RWPE2 (cell line): ENCODE data around the gene MPRIP.

ENCODE experiments used
- ATAC-seq: fragments of 200-7000 bp; cut with Tn5 transposase; 3 replicates; pipeline ENCODE4 v1.9.1; 2021; ENCODE audit warnings: low read depth
- DNase-seq: peaks from one replicate; pipeline ENCODE4 v3.0.0-alpha.2; 2020; ENCODE audit warnings: low spot score
- H3K27ac ChIP-seq: fragments of 450-650 bp; 2 replicates; pipeline ENCODE4 v1.5.1; 2017; ENCODE audit warnings: mild to moderate bottlenecking; ENCODE audit not compliant: poor library complexity, severe bottlenecking
- H3K27me3 ChIP-seq: fragments of 250-450 bp; sonication (Bioruptor Pico); 2 replicates; pipeline ENCODE4 v1.5.1; 2021; ENCODE audit warnings: mild to moderate bottlenecking, moderate library complexity; ENCODE audit not compliant: insufficient read depth, poor library complexity, severe bottlenecking
- H3K36me3 ChIP-seq: fragments of 250-450 bp; sonication (Bioruptor Pico); 2 replicates; pipeline ENCODE4 v1.5.1; 2020; ENCODE audit warnings: low read depth, mild to moderate bottlenecking, moderate library complexity
- H3K4me1 ChIP-seq: fragments of 250-450 bp; sonication (Bioruptor Pico); 2 replicates; pipeline ENCODE4 v1.5.1; 2021; ENCODE audit warnings: mild to moderate bottlenecking, moderate library complexity; ENCODE audit not compliant: insufficient read depth, poor library complexity, severe bottlenecking
- H3K4me3 ChIP-seq: fragments of 250-450 bp; sonication (Bioruptor Pico); 2 replicates; pipeline ENCODE4 v1.5.1; 2021; ENCODE audit warnings: mild to moderate bottlenecking, moderate library complexity; ENCODE audit not compliant: severe bottlenecking
- H3K9me3 ChIP-seq: fragments of 250-450 bp; sonication (Bioruptor Pico); 2 replicates; pipeline ENCODE4 v1.5.1; 2021; ENCODE audit warnings: mild to moderate bottlenecking, moderate library complexity; ENCODE audit not compliant: severe bottlenecking
- CTCF ChIP-seq: fragments of 450-650 bp; IDR thresholded peaks from one replicate; pipeline ENCODE4 v1.5.1; 2017; ENCODE audit warnings: mild to moderate bottlenecking, moderate library complexity; ENCODE audit not compliant: poor library complexity, severe bottlenecking

The MPRIP gene

GRCh38 chr17:17089796-17090641, 47.8 kb downstream of the MPRIP start:
- Histone ChIP-seq H3K4me1 (peaks cover 36% of the 10 kb centered on the region), H3K36me3 (peaks cover 44% of the 10 kb centered on the region), H3K27ac (peak overlapping the region; percentile 28)

DNA sequence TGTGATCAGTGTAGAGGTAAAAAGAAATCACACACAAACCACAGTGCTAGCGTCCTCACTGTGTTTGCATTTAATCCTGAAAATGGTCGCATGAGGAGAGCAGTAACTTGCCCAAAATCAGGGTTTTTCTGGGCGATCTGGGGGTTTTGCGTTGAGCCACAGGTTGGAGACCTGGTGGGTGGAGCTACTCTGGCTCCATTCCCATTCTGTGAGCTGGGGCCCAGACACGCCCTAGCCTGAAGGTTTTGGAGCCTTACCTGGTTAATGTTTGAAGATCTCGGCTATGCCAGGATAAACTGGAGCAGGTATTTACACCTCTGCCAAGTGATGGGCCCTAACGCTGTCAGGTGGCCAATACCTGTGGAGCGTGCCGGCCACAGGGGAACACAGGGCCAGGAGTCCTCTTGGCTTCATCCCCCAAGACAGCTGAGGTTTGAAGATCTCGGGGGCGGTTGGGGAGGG, 48.4 kb downstream of the MPRIP start:
- H3K9me3 ChIP-seq: no peaks in the 10 kb centered on the region
- no peaks in the 10 kb centered on the region for H3K27me3 ChIP-seq
- H3K27ac ChIP-seq: peak overlapping the region; percentile 28
- peak; percentile 64 for DNase-seq
- H3K36me3 ChIP-seq: peaks cover 44% of the 10 kb centered on the region
- TF ChIP-seq CTCF: no peak
- H3K4me3 ChIP-seq: no peak overlapping the region
- ATAC-seq: peak; percentile 74
- peaks cover 41% of the 10 kb centered on the region for H3K4me1 ChIP-seq

More at GRCh38 chr17:17089796-17090641, 47.8 kb downstream of the MPRIP start:
- no peaks in the 10 kb centered on the region for H3K9me3 ChIP-seq
- DNase-seq (peak; percentile 26), ATAC-seq (peak; percentile 31)
- H3K4me3 ChIP-seq: no peak overlapping the region
- no peak for TF ChIP-seq CTCF
- H3K27me3 ChIP-seq: no peaks in the 10 kb centered on the region

DNA sequence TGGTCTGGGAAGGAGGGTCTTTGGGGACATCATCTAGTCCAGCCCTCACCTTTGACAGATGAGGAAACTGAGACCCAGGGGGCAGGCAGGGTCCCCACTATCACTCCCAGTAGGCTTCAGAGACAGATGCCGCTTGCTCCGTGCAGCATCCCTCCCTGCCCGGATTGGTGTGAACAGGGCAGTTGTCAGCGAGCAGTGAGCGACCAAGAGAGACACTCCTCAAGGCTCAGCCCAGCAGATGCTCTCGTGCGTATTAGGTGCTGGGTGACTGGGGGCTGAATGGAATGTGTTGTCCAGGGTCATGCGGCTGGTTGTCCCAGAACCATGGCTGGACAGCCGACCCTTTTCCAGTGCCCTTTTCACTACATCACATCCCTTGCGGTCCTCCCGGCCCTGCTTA, 49.0 kb downstream of the MPRIP start:
- Histone ChIP-seq H3K4me1 (peaks cover 47% of the 10 kb centered on the region), H3K27me3 (no peaks in the 10 kb centered on the region), H3K36me3 (peaks cover 42% of the 10 kb centered on the region), H3K27ac (no peak overlapping the region), H3K4me3 (no peak overlapping the region), H3K9me3 (no peaks in the 10 kb centered on the region)
- ATAC-seq (no peak), DNase-seq (no peak)
- TF ChIP-seq CTCF: no peak

DNA sequence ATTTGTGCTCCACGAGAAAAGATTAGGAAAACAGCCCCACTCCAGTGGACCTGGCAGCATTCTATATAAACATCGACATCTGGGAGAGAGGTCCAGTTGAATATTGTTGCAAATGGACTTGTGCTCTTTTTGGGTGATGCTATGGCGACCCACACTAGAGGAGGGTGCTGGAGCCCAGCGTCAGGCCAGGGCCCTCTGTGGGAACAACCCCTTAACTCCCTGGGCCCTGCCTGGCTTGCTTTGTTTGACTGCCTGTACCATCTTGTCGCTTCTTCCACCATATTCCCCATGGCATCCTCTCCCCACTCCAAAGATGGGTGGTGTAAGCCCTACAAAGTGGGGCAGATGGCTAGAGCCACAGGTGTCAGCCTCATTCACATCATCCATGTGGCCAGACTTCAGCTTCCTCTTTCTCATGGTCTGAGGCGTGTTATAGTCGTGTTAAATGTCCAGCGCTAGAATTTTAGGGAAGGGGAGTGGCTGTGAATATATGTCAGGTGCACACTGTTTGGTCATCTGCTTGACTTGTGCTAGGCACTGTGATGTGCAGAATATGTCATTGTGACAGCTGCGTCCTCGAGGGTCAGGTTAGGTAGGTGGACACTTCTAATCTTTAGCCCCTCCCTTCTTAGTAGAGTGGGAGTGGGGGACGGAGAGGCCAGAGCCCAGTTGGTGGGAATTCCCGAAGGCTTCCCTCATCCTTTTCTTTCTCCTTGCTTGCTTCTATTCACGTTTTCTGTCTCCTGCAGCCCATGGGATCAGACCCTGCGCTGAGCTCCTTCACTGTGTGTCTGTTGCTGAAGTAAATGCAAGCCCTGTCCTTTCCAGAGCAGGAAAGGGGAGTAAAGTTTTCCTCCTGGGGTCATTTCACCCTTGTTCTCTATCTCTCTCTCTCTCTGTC, 49.8 kb downstream of the MPRIP start:
- Histone ChIP-seq H3K27ac (no peak overlapping the region), H3K4me1 (peaks cover 46% of the 10 kb centered on the region), H3K9me3 (no peaks in the 10 kb centered on the region), H3K36me3 (peaks cover 38% of the 10 kb centered on the region), H3K27me3 (no peaks in the 10 kb centered on the region), H3K4me3 (no peak overlapping the region)
- ATAC-seq (no peak), DNase-seq (no peak)
- TF ChIP-seq CTCF: no peak
